ENCODE results near the gene MOCS1. TPM values are rescaled to one million over a fixed set of nuclear protein-coding genes. Genes with fewer than 3 reads are reported as not detected.

MOCS1 gene
- total RNA-seq, 1 donor from 2014 or later = 22.9 TPM

DNA sequence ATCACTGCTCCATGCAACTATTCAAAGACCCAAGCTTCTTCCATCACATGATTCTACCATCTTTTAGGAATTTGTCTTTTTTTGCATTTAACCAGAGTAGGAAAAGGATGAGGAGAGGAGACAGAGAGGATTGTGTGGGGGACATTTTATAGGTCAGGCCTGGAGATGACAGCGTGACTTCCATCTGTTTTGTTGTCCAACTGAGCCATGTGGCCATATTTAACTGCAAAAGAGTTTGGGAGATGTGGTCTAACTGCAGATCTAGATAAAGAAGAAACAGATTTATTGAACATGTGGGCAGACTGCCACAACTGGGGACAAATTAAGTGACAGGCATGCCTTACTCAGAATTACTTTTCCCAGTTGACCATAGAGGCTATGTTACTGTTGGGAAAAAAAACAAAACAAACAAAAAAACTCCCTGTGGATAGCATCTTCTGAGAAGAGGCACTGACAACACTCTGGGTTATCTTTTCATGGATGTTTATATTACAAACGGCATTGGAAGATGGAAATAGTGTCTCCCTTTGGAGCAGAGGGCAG, 18.9 kb upstream of the MOCS1 start:
- H3K27me3 ChIP-seq (ENCODE audit: low read depth) = no peaks in the 10 kb centered on the region
- TF ChIP-seq, protein P1, sequence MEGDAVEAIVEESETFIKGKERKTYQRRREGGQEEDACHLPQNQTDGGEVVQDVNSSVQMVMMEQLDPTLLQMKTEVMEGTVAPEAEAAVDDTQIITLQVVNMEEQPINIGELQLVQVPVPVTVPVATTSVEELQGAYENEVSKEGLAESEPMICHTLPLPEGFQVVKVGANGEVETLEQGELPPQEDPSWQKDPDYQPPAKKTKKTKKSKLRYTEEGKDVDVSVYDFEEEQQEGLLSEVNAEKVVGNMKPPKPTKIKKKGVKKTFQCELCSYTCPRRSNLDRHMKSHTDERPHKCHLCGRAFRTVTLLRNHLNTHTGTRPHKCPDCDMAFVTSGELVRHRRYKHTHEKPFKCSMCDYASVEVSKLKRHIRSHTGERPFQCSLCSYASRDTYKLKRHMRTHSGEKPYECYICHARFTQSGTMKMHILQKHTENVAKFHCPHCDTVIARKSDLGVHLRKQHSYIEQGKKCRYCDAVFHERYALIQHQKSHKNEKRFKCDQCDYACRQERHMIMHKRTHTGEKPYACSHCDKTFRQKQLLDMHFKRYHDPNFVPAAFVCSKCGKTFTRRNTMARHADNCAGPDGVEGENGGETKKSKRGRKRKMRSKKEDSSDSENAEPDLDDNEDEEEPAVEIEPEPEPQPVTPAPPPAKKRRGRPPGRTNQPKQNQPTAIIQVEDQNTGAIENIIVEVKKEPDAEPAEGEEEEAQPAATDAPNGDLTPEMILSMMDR (IDR thresholded peaks at IDR 0.05) = no peak
- H3K36me3 ChIP-seq = no peaks in the 10 kb centered on the region
- H3K9me3 ChIP-seq = no peaks in the 10 kb centered on the region
- no peak for ATAC-seq
- DNase-seq = no peak
- H3K4me3 ChIP-seq = no peak overlapping the region
- peaks cover 8% of the 10 kb centered on the region for H3K4me1 ChIP-seq
- intact Hi-C loops (cut with DNase I) = no loop called here
- no peak overlapping the region for H3K27ac ChIP-seq

DNA sequence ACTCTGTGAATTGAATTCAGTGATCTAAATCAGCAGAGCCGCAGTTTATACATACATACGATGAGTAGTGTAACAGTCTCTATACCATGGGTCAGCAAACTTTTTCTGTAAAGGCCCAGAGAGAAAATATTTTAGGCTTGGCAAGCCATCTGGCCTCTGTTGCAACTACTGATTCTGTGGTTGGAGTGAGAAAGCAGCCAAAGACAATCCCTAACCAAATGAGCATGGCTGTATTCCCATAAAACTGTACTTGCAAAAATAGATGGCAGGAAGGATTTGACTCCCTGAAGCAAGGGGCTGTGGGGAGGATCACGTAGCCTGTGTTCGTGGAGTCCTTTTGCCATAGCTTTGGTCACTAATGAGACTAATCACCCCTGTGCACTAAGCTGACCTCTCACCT, 17.9 kb upstream of the MOCS1 start:
- ATAC-seq (no peak), DNase-seq (no peak)
- intact Hi-C loops (cut with DNase I) = no loop called here
- H3K4me3 ChIP-seq = no peak overlapping the region
- H3K27ac ChIP-seq = peak overlapping the region; percentile 9
- no peaks in the 10 kb centered on the region for H3K9me3 ChIP-seq
- H3K36me3 ChIP-seq = no peaks in the 10 kb centered on the region
- peaks cover 8% of the 10 kb centered on the region for H3K4me1 ChIP-seq
- H3K27me3 ChIP-seq (ENCODE audit: low read depth) = no peaks in the 10 kb centered on the region
- TF ChIP-seq, protein P1 (IDR thresholded peaks at IDR 0.05) = no peak

DNA sequence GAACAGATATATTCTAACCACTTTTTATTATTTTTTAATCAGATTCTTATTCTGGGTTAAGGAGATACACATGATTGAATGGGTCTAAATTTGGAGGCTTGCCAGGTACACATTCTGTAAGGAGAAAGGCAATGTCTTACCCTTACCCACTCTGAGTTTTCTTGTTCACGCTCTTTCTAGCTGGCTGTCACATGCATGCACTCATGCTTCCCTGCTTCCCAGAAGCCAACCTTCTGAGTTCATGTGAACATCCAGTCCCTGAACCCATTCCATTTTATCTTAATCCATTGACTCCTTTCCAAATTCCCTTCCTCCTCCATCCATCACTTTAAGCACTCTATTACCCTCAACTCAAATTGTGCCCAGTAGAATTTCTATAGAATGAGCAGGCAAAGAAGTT, 17.5 kb upstream of the MOCS1 start:
- no peak for DNase-seq

DNA sequence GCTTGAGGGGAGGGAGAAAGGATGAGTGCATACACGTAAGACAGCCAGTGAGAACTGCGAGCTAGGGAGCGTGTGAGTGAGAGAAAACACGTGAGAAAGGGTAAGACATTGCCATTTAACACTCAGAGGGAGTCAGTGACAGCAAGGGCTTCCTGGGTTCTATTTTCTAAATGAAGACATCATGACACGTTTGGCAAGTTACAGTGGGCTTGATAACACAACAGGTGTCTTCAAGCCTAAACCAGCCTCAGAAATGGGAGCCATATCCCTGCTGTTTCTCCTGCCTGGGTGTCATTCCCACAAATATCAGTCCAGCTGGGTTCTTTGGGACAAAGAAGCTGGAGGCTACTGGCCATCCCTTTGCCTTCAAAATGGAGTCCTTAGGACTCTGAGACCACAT, 16.9 kb upstream of the MOCS1 start:
- TF ChIP-seq, protein P1 (IDR thresholded peaks at IDR 0.05) = no peak
- DNase-seq (no peak), ATAC-seq (no peak)
- H3K4me1 ChIP-seq = peaks cover 8% of the 10 kb centered on the region
- intact Hi-C loops (cut with DNase I) = no loop called here
- no peaks in the 10 kb centered on the region for H3K36me3 ChIP-seq
- no peak overlapping the region for H3K27ac ChIP-seq
- no peaks in the 10 kb centered on the region for H3K27me3 ChIP-seq (ENCODE audit: low read depth)
- no peaks in the 10 kb centered on the region for H3K9me3 ChIP-seq
- H3K4me3 ChIP-seq = no peak overlapping the region

More for the DNA sequence above, 17.5 kb upstream of the MOCS1 start:
- peak in 1 of 2 donors; percentile 19 for ATAC-seq
- TF ChIP-seq, protein P1 (IDR thresholded peaks at IDR 0.05) = no peak
- intact Hi-C loops (cut with DNase I) = no loop called here
- Histone ChIP-seq H3K27ac (peak overlapping the region; percentile 9), H3K36me3 (no peaks in the 10 kb centered on the region), H3K4me1 (peaks cover 8% of the 10 kb centered on the region), H3K9me3 (no peaks in the 10 kb centered on the region), H3K27me3 (ENCODE audit: low read depth) (no peaks in the 10 kb centered on the region), H3K4me3 (no peak overlapping the region)

DNA sequence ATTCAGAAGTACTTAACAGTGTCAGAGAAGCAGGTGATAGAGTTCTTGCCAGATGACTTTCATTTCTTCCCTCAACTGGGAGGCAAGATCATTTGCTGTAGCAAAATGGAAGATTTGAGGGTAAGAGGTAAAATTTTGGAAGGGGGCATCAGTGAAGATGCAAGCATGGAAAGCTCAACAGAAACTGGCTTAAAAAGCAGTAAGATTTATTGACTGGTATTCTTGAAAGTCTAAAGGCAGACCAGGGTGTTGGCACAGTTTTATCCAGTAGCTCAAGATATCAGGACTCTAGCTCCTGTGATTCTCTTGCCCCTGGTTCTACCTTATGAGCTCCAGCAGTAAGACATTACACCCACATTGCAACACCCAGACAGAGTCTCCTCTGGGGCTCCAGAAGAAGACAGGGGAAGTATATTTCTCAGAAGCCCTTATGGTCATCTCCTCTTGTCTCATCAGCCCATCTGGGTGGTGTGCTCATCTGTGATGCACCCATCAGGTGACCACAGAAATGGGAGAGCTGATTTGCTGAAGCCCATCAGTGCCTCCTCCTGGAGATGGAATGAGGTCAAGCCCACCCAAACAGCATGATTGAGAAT, 16.0 kb upstream of the MOCS1 start:
- no peaks in the 10 kb centered on the region for H3K9me3 ChIP-seq
- ATAC-seq = no peak
- intact Hi-C loops (cut with DNase I) = no loop called here
- H3K27me3 ChIP-seq (ENCODE audit: low read depth) = no peaks in the 10 kb centered on the region
- no peak overlapping the region for H3K27ac ChIP-seq
- H3K4me1 ChIP-seq = peaks cover 8% of the 10 kb centered on the region
- DNase-seq = no peak
- TF ChIP-seq, protein P1 (IDR thresholded peaks at IDR 0.05) = no peak
- H3K36me3 ChIP-seq = no peaks in the 10 kb centered on the region
- no peak overlapping the region for H3K4me3 ChIP-seq
